GM20000 (cell line): ENCODE measurements around the gene ZXDC.

Experiments
- DNase-seq: peaks from one replicate; pipeline ENCODE4 v3.0.0; 2012; ENCODE audit warnings: low spot score
- TF ChIP-seq, protein P1 (sequence below): IDR thresholded peaks from 2 replicates; pipeline ENCODE4 v1.5.1; 2012; ENCODE audit warnings: mild to moderate bottlenecking, control low read depth; ENCODE audit errors: extremely low read depth, missing control alignments

The ZXDC gene

DNA sequence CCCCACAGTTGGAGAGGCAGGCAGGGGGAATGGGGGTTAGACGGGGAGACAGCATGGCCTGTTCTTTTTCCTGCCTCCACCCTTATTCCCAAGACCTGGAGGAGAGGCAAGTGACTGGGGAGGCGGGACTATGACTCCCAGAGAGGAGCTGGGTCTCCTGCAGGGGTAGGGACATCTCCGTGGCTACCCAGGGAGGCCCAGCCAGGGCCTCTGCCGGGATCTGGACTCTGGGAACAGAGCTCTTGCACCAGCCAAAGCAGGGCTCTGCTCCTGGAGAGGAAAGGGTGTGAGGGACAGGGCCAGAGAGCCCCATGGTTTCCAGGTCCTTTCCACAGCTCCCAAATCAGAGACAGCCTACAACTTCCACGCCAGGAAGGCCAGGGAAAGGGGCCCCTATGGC, 58.2 kb downstream of the ZXDC start:
- TF ChIP-seq, protein P1, sequence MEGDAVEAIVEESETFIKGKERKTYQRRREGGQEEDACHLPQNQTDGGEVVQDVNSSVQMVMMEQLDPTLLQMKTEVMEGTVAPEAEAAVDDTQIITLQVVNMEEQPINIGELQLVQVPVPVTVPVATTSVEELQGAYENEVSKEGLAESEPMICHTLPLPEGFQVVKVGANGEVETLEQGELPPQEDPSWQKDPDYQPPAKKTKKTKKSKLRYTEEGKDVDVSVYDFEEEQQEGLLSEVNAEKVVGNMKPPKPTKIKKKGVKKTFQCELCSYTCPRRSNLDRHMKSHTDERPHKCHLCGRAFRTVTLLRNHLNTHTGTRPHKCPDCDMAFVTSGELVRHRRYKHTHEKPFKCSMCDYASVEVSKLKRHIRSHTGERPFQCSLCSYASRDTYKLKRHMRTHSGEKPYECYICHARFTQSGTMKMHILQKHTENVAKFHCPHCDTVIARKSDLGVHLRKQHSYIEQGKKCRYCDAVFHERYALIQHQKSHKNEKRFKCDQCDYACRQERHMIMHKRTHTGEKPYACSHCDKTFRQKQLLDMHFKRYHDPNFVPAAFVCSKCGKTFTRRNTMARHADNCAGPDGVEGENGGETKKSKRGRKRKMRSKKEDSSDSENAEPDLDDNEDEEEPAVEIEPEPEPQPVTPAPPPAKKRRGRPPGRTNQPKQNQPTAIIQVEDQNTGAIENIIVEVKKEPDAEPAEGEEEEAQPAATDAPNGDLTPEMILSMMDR: no peak
- no peak for DNase-seq

DNA sequence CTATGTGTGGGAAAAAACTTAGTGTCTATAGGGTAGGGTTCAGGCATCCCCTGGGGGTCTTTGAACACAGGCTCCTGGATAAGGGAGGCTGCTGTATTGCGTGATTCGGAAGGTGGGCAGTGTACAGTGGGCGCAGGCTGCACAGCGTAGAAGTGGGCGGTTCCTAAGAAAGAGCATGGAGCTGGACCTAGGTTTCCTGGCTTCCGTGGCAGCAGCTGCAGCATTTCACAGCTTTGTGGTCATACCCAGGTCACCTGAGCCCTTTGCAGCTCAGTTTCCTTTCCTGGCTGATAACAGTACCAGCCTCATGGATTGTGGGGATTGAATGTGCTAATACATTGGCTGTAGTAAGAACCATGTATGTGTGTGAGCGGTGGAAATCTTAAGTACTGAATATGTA, 58.7 kb downstream of the ZXDC start:
- DNase-seq: no peak
- TF ChIP-seq, protein P1: no peak

- DNase-seq: no peak
- TF ChIP-seq, protein P1: no peak
These were observed 59.8 kb downstream of the ZXDC start for GRCh38 chr3:126415661-126416591.

DNA sequence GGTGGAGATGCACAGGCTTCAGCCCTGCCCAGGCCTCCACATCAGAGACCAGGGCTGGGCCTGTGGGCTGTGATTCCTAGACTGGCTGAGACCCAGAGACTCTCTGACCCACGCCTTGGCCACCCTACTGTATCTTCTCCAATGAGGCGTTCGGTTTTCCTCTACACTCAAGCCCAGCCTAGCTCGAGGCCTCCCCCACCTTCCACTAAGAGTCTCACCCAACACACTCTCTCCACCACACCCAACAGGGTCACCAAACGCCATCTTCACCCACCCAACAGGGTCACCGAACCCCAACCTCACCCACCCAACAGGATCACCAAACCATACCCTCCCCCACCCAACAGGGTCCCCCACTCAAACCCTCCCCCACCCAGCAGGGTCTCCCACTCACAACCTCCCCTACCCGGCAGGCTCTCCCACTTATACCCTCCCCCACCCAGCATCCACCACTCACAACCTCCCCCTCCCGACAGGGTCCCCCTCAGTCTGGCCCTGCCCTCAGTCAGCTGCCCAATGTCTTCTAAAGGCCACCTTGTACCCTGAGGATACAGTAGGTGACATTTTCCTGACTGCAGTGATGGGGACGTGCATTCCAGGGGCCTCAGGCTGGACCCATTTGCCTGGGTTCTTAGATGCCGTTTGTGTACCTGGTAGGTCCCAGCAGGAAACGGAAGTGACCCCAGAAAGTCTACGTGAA, 60.6 kb downstream of the ZXDC start:
- TF ChIP-seq, protein P1: no peak
- DNase-seq: no peak

- TF ChIP-seq, protein P1: no peak
- DNase-seq: no peak
These were observed 61.3 kb downstream of the ZXDC start for GRCh38 chr3:126414406-126414805.

- TF ChIP-seq, protein P1: no peak
- DNase-seq: no peak
These were observed 62.0 kb downstream of the ZXDC start for GRCh38 chr3:126413693-126414080.
